H9 (cell line): ENCODE measurements around the gene ARFGEF3. TPM values are rescaled to one million over a fixed set of nuclear protein-coding genes. Genes with fewer than 3 reads are reported as not detected.

Experiments used
- DNase-seq: peaks from one replicate; pipeline ENCODE4 v3.0.0-alpha.2; 2017
- H2AFZ ChIP-seq: one replicate; pipeline ENCODE4 v1.6.1; 2013; ENCODE audit warnings: mild to moderate bottlenecking, low read length, control low read depth, moderate library complexity
- H2AK5ac ChIP-seq: 2 replicates; pipeline ENCODE4 v1.6.1; 2013; ENCODE audit warnings: low read length, control low read depth, mixed read lengths; ENCODE audit not compliant: insufficient read length
- H2BK120ac ChIP-seq: one replicate; pipeline ENCODE4 v1.6.1; 2013; ENCODE audit warnings: low read depth, mild to moderate bottlenecking, low read length, control low read depth, inconsistent platforms; ENCODE audit not compliant: poor library complexity, severe bottlenecking
- H2BK12ac ChIP-seq: 2 replicates; pipeline ENCODE4 v1.6.1; 2013; ENCODE audit warnings: low read length, control low read depth, mixed read lengths, low read depth; ENCODE audit not compliant: insufficient read length
- H2BK15ac ChIP-seq: 2 replicates; pipeline ENCODE4 v1.6.1; 2013; ENCODE audit warnings: low read depth, low read length, control low read depth
- H2BK20ac ChIP-seq: one replicate; pipeline ENCODE4 v1.6.1; 2013; ENCODE audit warnings: low read depth, mild to moderate bottlenecking, low read length, control low read depth, inconsistent platforms; ENCODE audit not compliant: poor library complexity, severe bottlenecking
- H2BK5ac ChIP-seq: 2 replicates; pipeline ENCODE4 v1.6.1; 2013; ENCODE audit warnings: low read length, control low read depth, mixed read lengths; ENCODE audit not compliant: insufficient read length
- H3K14ac ChIP-seq: 2 replicates; pipeline ENCODE4 v1.6.1; 2013; ENCODE audit warnings: low read length, control low read depth; ENCODE audit not compliant: insufficient read depth
- H3K18ac ChIP-seq: 2 replicates; pipeline ENCODE4 v1.6.1; 2013; ENCODE audit warnings: low read depth, mild to moderate bottlenecking, mixed read lengths, low read length, control low read depth; ENCODE audit not compliant: insufficient read length
- H3K23ac ChIP-seq: 2 replicates; pipeline ENCODE4 v1.6.1; 2013; ENCODE audit warnings: low read length, control low read depth, mixed read lengths, low read depth; ENCODE audit not compliant: insufficient read length
- H3K23me2 ChIP-seq: 2 replicates; pipeline ENCODE4 v1.6.1; 2013; ENCODE audit warnings: low read depth, mild to moderate bottlenecking, mixed read lengths, low read length, control low read depth; ENCODE audit not compliant: insufficient read length, poor library complexity, severe bottlenecking
- H3K27ac ChIP-seq: 2 replicates; pipeline ENCODE4 v1.5.1; 2013; ENCODE audit warnings: low read length, control low read depth, mixed read lengths, low read depth; ENCODE audit not compliant: insufficient read length
- H3K27me3 ChIP-seq: 2 replicates; pipeline ENCODE4 v1.6.1; 2013; ENCODE audit warnings: low read length, control low read depth, inconsistent platforms; ENCODE audit not compliant: insufficient read depth
- H3K4ac ChIP-seq: 2 replicates; pipeline ENCODE4 v1.6.1; 2013; ENCODE audit warnings: low read depth, mild to moderate bottlenecking, control low read depth, inconsistent platforms, low read length, moderate library complexity
- H3K4me1 ChIP-seq: 2 replicates; pipeline ENCODE4 v1.6.1; 2013; ENCODE audit warnings: low read length, control low read depth, inconsistent platforms; ENCODE audit not compliant: insufficient read depth
- H3K4me2 ChIP-seq: 2 replicates; pipeline ENCODE4 v1.6.1; 2013; ENCODE audit warnings: low read length, control low read depth, mixed read lengths; ENCODE audit not compliant: insufficient read length, insufficient read depth
- H3K56ac ChIP-seq: 2 replicates; pipeline ENCODE4 v1.6.1; 2013; ENCODE audit warnings: low read depth, mild to moderate bottlenecking, mixed read lengths, low read length, control low read depth; ENCODE audit not compliant: insufficient read length
- H3K79me1 ChIP-seq: 2 replicates; pipeline ENCODE4 v1.6.1; 2013; ENCODE audit warnings: low read depth, mild to moderate bottlenecking, moderate library complexity, low read length, control low read depth, inconsistent platforms; ENCODE audit not compliant: insufficient read depth, poor library complexity, severe bottlenecking
- H3K79me2 ChIP-seq: 2 replicates; pipeline ENCODE4 v1.6.1; 2013; ENCODE audit warnings: low read length, control low read depth, inconsistent platforms; ENCODE audit not compliant: insufficient read depth
- H3K9ac ChIP-seq: 2 replicates; pipeline ENCODE4 v1.6.1; 2013; ENCODE audit warnings: low read length, control low read depth, mixed read lengths; ENCODE audit not compliant: insufficient read length; ENCODE audit errors: extremely low read depth
- H3K9me3 ChIP-seq: one replicate; pipeline ENCODE4 v1.6.1; 2013; ENCODE audit warnings: low read depth, low read length, inconsistent platforms; ENCODE audit not compliant: control insufficient read depth
- H3T11ph ChIP-seq: one replicate; pipeline ENCODE4 v1.6.1; 2013; ENCODE audit warnings: mild to moderate bottlenecking, low read length, control low read depth, inconsistent platforms
- H4K20me1 ChIP-seq: one replicate; pipeline ENCODE4 v1.6.1; 2013; ENCODE audit not compliant: control insufficient read depth, insufficient read length, insufficient read depth
- H4K5ac ChIP-seq: 2 replicates; pipeline ENCODE4 v1.6.1; 2013; ENCODE audit warnings: low read depth, mild to moderate bottlenecking, mixed read lengths, low read length, control low read depth; ENCODE audit not compliant: insufficient read length
- H4K8ac ChIP-seq: replicated peaks from 2 replicates; pipeline ENCODE4 v1.6.1; 2013; ENCODE audit warnings: low read length, control low read depth, mixed read lengths, low read depth; ENCODE audit not compliant: insufficient read length
- H4K91ac ChIP-seq: 2 replicates; pipeline ENCODE4 v1.6.1; 2013; ENCODE audit warnings: low read depth, mild to moderate bottlenecking, moderate library complexity, mixed read lengths, low read length, control low read depth; ENCODE audit not compliant: insufficient read length
- H3K27ac Mint-ChIP-seq, 3 experiments: 2 replicates in 2 of 3; 3 replicates in 1 of 3; pipeline ENCODE4 v1.8.0; 2020 to 2021; ENCODE audit warnings: mixed read lengths in 3 of 3, mild to moderate bottlenecking in 1 of 3, moderate library complexity in 1 of 3
- H3K27me3 Mint-ChIP-seq: 2 replicates; pipeline ENCODE4 v1.8.0; 2021; ENCODE audit warnings: low read depth, mild to moderate bottlenecking, moderate library complexity, mixed read lengths
- H3K36me3 Mint-ChIP-seq, 3 experiments: 2 replicates in 2 of 3; 3 replicates in 1 of 3; pipeline ENCODE4 v1.8.0; 2020 to 2021; ENCODE audit warnings: low read depth in 3 of 3, mixed read lengths in 3 of 3; ENCODE audit not compliant: insufficient read depth in 1 of 3
- H3K4me1 Mint-ChIP-seq, 2 experiments: 2 replicates each; pipeline ENCODE4 v1.8.0; 2020; ENCODE audit warnings: mixed read lengths in 2 of 2
- H3K4me3 Mint-ChIP-seq, 2 experiments: 2 replicates in 1 of 2; 3 replicates in 1 of 2; pipeline ENCODE4 v1.8.0; 2020 to 2021; ENCODE audit warnings: mild to moderate bottlenecking in 2 of 2, mixed read lengths in 2 of 2, moderate library complexity in 1 of 2
- H3K9me3 Mint-ChIP-seq, 2 experiments: 2 replicates in 1 of 2; 3 replicates in 1 of 2; pipeline ENCODE4 v1.8.0; 2020; ENCODE audit warnings: mild to moderate bottlenecking in 2 of 2, mixed read lengths in 2 of 2, moderate library complexity in 1 of 2
- CTCF ChIP-seq: fragments of 200-600 bp; sonication (generic); conservative IDR thresholded peaks from 3 replicates; pipeline ENCODE4 v1.8.0; 2021; ENCODE audit warnings: antibody characterized with exemption, mild to moderate bottlenecking
- WGBS: extraction: QIAGEN DNeasy Blood & Tissue Kit; methylation state at CpG from one replicate; pipeline ENCODE4 v1.1.7; 2013; ENCODE audit warnings: missing lambda C conversion rate, low lambda C conversion rate, mixed read lengths; ENCODE audit not compliant: insufficient read length; ENCODE audit errors: extremely low coverage; 5-methylcytosine and 5-hydroxymethylcytosine counted together
- total RNA-seq: library from RNA; stranded (reverse); gene quantifications from 2 replicates; pipeline ENCODE4 v1.2.1, GENCODE V29; 2021

Gene ARFGEF3
- total RNA-seq, 1 experiment from 2014 or later: 13.7 TPM

DNA sequence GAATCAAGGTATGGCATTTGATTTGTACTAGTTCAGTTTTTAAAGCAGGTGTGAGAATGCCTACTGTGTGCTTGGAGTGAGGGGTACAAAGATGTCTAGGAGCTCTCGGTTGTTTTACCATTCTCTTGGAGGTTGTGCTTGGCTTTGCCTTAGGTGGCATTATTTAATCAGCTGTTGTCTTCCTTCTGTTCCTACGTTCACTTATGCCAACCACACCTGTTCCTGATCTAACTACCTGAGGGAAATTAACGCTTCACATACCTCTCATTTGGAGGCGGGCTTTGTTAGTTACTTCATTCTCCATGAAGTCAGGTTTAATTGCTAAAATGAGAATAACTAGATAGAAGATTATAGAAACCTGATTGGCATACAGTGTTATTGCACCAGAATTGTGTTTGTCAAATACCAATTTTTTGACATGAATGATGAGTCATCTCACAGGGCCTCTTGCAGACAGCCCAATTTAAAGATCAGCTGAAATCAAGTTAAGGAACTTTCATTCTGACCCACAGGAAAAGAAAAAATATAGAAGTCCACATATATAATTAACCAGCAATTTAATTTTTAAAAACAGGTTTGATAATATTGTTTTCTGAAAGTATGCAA is 81.4 kb downstream of the ARFGEF3 start:
- no peaks in the 10 kb centered on the region for H3K27me3 Mint-ChIP-seq
- Histone ChIP-seq H3K9ac (no peak overlapping the region), H3K9me3 (no peaks in the 10 kb centered on the region), H3K14ac (no peak overlapping the region), H3K27me3 (no peaks in the 10 kb centered on the region), H3K18ac (no peak overlapping the region), H2BK5ac (no peak overlapping the region), H3K23ac (no peak overlapping the region), H3K56ac (no peak overlapping the region), H3K4me2 (no peak overlapping the region), H4K20me1 (no peaks in the 10 kb centered on the region), H4K8ac (no peak overlapping the region), H3T11ph (no peak overlapping the region), H3K23me2 (no peaks in the 10 kb centered on the region), H2AK5ac (no peak overlapping the region), H4K5ac (no peak overlapping the region), H3K79me2 (no peaks in the 10 kb centered on the region), H4K91ac (no peak overlapping the region), H2BK15ac (no peak overlapping the region), H3K27ac (no peak overlapping the region), H3K79me1 (no peaks in the 10 kb centered on the region), H2BK20ac (no peak overlapping the region), H2AFZ (no peak overlapping the region), H2BK120ac (no peak overlapping the region), H2BK12ac (no peak overlapping the region), H3K4ac (no peak overlapping the region), H3K4me1 (no peaks in the 10 kb centered on the region)
- peaks cover 2 to 9% of the 10 kb centered on the region in 2 experiments; a peak in 3 of 4 replicates for H3K4me1 Mint-ChIP-seq
- WGBS: no CpG with 5 or more reads among the region's 4 CpGs
- H3K4me3 Mint-ChIP-seq: no peak overlapping the region
- H3K9me3 Mint-ChIP-seq: no peaks in the 10 kb centered on the region
- peaks cover 0 to 3% (median 0%) of the 10 kb centered on the region in 3 experiments; a peak in 1 of 7 replicates for H3K36me3 Mint-ChIP-seq
- no peak for TF ChIP-seq CTCF
- no peak for DNase-seq
- no peak overlapping the region for H3K27ac Mint-ChIP-seq
